ENCODE measurements around the gene CXCR4. TPM values are rescaled to one million over a fixed set of nuclear protein-coding genes. Genes with fewer than 3 reads are reported as not detected.

Gene CXCR4
- total and polyA plus RNA-seq, 10 of the 15 experiments (the other 5 are each of a cell fraction or from before 2014, with no cell fraction given): 31.1 to 749 (median 52.7) TPM

GRCh38 chr2:136117391-136117841 is 533 bp downstream of the CXCR4 start (continued):
- TF ChIP-seq CHD2 (IDR thresholded peaks at IDR 0.05; ENCODE audit: borderline replicate concordance, low read depth, low read length) (peak; percentile 1; the same call in 1 of the 2 replicates), SMC3 (IDR thresholded peaks at IDR 0.05; ENCODE audit: borderline replicate concordance, low read length) (no peak), SMAD1 (IDR thresholded peaks at IDR 0.05; ENCODE audit: low read depth, partially characterized antibody) (peak; percentile 80), KLF5 (IDR thresholded peaks at IDR 0.05; ENCODE audit: partially characterized antibody) (no peak), MLLT1 (IDR thresholded peaks at IDR 0.05) (peak; percentile 99), SIX5 (IDR thresholded peaks at IDR 0.05; ENCODE audit: low read depth, low read length, severe bottlenecking) (no peak), IRF4 (IDR thresholded peaks at IDR 0.05; ENCODE audit: low read depth, low read length) (no peak), CEBPZ (IDR thresholded peaks at IDR 0.05; ENCODE audit: low read depth, low read length) (no peak), CTCF (IDR thresholded peaks at IDR 0.05 in 2 of 3, conservative IDR thresholded peaks at IDR 0.05 in 1 of 3; ENCODE audit: control insufficient read depth in 2 of 3, extremely low read depth in 1 of 3, insufficient read depth in 1 of 3, low read depth in 3 of 3, low read length in 3 of 3) (peak in 1 of 3 experiments; percentile 14; a peak in 1 of 6 replicates), LARP7 (IDR thresholded peaks at IDR 0.05) (peak; percentile 77; the same call in 1 of the 2 replicates)
- TF ChIP-seq, protein P1, sequence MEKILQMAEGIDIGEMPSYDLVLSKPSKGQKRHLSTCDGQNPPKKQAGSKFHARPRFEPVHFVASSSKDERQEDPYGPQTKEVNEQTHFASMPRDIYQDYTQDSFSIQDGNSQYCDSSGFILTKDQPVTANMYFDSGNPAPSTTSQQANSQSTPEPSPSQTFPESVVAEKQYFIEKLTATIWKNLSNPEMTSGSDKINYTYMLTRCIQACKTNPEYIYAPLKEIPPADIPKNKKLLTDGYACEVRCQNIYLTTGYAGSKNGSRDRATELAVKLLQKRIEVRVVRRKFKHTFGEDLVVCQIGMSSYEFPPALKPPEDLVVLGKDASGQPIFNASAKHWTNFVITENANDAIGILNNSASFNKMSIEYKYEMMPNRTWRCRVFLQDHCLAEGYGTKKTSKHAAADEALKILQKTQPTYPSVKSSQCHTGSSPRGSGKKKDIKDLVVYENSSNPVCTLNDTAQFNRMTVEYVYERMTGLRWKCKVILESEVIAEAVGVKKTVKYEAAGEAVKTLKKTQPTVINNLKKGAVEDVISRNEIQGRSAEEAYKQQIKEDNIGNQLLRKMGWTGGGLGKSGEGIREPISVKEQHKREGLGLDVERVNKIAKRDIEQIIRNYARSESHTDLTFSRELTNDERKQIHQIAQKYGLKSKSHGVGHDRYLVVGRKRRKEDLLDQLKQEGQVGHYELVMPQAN (conservative IDR thresholded peaks at IDR 0.05): no peak
- TF ChIP-seq, protein P2, sequence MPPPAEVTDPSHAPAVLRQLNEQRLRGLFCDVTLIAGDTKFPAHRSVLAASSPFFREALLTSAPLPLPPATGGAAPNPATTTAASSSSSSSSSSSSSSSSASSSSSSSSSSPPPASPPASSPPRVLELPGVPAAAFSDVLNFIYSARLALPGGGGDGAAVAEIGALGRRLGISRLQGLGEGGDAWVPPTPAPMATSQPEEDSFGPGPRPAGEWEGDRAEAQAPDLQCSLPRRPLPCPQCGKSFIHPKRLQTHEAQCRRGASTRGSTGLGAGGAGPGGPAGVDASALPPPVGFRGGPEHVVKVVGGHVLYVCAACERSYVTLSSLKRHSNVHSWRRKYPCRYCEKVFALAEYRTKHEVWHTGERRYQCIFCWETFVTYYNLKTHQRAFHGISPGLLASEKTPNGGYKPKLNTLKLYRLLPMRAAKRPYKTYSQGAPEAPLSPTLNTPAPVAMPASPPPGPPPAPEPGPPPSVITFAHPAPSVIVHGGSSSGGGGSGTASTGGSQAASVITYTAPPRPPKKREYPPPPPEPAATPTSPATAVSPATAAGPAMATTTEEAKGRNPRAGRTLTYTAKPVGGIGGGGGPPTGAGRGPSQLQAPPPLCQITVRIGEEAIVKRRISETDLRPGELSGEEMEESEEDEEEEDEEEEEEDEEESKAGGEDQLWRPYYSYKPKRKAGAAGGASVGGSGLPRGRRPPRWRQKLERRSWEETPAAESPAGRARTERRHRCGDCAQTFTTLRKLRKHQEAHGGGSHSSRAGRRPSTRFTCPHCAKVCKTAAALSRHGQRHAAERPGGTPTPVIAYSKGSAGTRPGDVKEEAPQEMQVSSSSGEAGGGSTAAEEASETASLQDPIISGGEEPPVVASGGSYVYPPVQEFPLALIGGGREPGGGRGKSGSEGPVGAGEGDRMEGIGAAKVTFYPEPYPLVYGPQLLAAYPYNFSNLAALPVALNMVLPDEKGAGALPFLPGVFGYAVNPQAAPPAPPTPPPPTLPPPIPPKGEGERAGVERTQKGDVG (CRISPR knock-in tag; IDR thresholded peaks at IDR 0.05): peak; percentile 82

Data from GM12878 (cell line).